RWPE2 (cell line): ENCODE measurements around the gene GALNT2.

Experiments used
- ATAC-seq: fragments of 200-7000 bp; cut with Tn5 transposase; 3 replicates; pipeline ENCODE4 v1.9.1; 2021; ENCODE audit warnings: low read depth
- DNase-seq: peaks from one replicate; pipeline ENCODE4 v3.0.0-alpha.2; 2020; ENCODE audit warnings: low spot score
- H3K27ac ChIP-seq: fragments of 450-650 bp; 2 replicates; pipeline ENCODE4 v1.5.1; 2017; ENCODE audit warnings: mild to moderate bottlenecking; ENCODE audit not compliant: poor library complexity, severe bottlenecking
- H3K27me3 ChIP-seq: fragments of 250-450 bp; sonication (Bioruptor Pico); 2 replicates; pipeline ENCODE4 v1.5.1; 2021; ENCODE audit warnings: mild to moderate bottlenecking, moderate library complexity; ENCODE audit not compliant: insufficient read depth, poor library complexity, severe bottlenecking
- H3K36me3 ChIP-seq: fragments of 250-450 bp; sonication (Bioruptor Pico); 2 replicates; pipeline ENCODE4 v1.5.1; 2020; ENCODE audit warnings: low read depth, mild to moderate bottlenecking, moderate library complexity
- H3K4me1 ChIP-seq: fragments of 250-450 bp; sonication (Bioruptor Pico); 2 replicates; pipeline ENCODE4 v1.5.1; 2021; ENCODE audit warnings: mild to moderate bottlenecking, moderate library complexity; ENCODE audit not compliant: insufficient read depth, poor library complexity, severe bottlenecking
- H3K4me3 ChIP-seq: fragments of 250-450 bp; sonication (Bioruptor Pico); 2 replicates; pipeline ENCODE4 v1.5.1; 2021; ENCODE audit warnings: mild to moderate bottlenecking, moderate library complexity; ENCODE audit not compliant: severe bottlenecking
- H3K9me3 ChIP-seq: fragments of 250-450 bp; sonication (Bioruptor Pico); 2 replicates; pipeline ENCODE4 v1.5.1; 2021; ENCODE audit warnings: mild to moderate bottlenecking, moderate library complexity; ENCODE audit not compliant: severe bottlenecking
- TF ChIP-seq, protein P1 (sequence below): fragments of 450-650 bp; IDR thresholded peaks from one replicate; pipeline ENCODE4 v1.5.1; 2017; ENCODE audit warnings: mild to moderate bottlenecking, moderate library complexity; ENCODE audit not compliant: poor library complexity, severe bottlenecking

The GALNT2 gene

DNA sequence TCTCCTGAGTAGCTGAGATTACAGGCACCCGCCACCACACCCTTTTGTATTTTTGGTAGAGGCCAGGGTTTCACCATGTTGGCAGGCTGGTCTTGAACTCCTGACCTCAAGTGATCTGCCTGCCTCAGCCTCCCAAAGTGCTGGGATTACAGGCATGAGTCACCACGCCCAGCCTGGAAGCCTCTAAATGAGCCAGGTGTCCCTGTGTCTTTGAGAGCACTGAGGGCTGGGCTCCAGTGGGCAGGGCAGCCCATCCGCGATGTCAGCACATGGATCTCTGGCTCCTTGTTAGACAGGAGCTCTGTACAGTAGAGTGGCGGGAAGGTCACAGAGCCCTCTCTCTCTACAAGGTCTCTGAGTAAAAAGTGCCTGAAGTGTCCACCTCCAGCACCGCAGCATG, 234.8 kb downstream of the GALNT2 start:
- Histone ChIP-seq H3K27ac (no peak overlapping the region), H3K4me1 (no peaks in the 10 kb centered on the region), H3K27me3 (no peaks in the 10 kb centered on the region), H3K4me3 (no peak overlapping the region), H3K9me3 (no peaks in the 10 kb centered on the region), H3K36me3 (no peaks in the 10 kb centered on the region)
- ATAC-seq = no peak
- TF ChIP-seq, protein P1, sequence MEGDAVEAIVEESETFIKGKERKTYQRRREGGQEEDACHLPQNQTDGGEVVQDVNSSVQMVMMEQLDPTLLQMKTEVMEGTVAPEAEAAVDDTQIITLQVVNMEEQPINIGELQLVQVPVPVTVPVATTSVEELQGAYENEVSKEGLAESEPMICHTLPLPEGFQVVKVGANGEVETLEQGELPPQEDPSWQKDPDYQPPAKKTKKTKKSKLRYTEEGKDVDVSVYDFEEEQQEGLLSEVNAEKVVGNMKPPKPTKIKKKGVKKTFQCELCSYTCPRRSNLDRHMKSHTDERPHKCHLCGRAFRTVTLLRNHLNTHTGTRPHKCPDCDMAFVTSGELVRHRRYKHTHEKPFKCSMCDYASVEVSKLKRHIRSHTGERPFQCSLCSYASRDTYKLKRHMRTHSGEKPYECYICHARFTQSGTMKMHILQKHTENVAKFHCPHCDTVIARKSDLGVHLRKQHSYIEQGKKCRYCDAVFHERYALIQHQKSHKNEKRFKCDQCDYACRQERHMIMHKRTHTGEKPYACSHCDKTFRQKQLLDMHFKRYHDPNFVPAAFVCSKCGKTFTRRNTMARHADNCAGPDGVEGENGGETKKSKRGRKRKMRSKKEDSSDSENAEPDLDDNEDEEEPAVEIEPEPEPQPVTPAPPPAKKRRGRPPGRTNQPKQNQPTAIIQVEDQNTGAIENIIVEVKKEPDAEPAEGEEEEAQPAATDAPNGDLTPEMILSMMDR = no peak
- DNase-seq = no peak

- TF ChIP-seq, protein P1 = no peak
- Histone ChIP-seq H3K27me3 (no peaks in the 10 kb centered on the region), H3K36me3 (no peaks in the 10 kb centered on the region), H3K4me3 (no peak overlapping the region), H3K4me1 (peaks cover 9% of the 10 kb centered on the region), H3K27ac (no peak overlapping the region), H3K9me3 (no peaks in the 10 kb centered on the region)
- no peak for DNase-seq
- no peak for ATAC-seq
Observed at GRCh38 chr1:230303069-230303468, 236.0 kb downstream of the GALNT2 start.

- Histone ChIP-seq H3K27ac (no peak overlapping the region), H3K4me3 (no peak overlapping the region), H3K27me3 (no peaks in the 10 kb centered on the region), H3K4me1 (peaks cover 13% of the 10 kb centered on the region), H3K9me3 (no peaks in the 10 kb centered on the region), H3K36me3 (no peaks in the 10 kb centered on the region)
- no peak for ATAC-seq
- DNase-seq = no peak
- TF ChIP-seq, protein P1 = no peak
Observed at GRCh38 chr1:230303822-230304221, 236.8 kb downstream of the GALNT2 start.

DNA sequence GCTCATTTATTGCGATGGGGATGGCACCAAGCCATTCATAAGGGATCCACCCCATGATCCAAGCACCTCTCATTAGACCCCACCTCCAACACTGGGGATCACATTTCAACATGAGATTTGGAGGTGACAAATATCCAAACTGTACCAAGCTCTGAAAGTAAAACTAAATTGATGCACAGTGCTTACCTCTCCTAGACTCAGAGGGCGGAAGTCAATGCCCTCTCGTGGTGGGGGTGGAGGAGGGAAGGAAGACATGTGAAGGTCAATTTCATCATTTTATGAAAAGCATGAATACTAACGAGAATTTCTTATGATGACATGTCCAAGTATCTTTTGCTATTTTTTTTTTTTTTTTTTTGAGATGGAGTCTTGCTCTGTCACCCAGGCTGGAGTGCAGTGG, 239.1 kb downstream of the GALNT2 start:
- ATAC-seq = no peak
- H3K9me3 ChIP-seq = no peaks in the 10 kb centered on the region
- H3K4me3 ChIP-seq = no peak overlapping the region
- no peak for DNase-seq
- H3K27ac ChIP-seq = no peak overlapping the region
- TF ChIP-seq, protein P1 = no peak
- peaks cover 13% of the 10 kb centered on the region for H3K4me1 ChIP-seq
- H3K27me3 ChIP-seq = no peaks in the 10 kb centered on the region
- no peaks in the 10 kb centered on the region for H3K36me3 ChIP-seq

GRCh38 chr1:230307213-230307612, 240.2 kb downstream of the GALNT2 start:
- peaks cover 13% of the 10 kb centered on the region for H3K4me1 ChIP-seq
- ATAC-seq = peak; percentile 49
- no peaks in the 10 kb centered on the region for H3K36me3 ChIP-seq
- no peaks in the 10 kb centered on the region for H3K27me3 ChIP-seq
- TF ChIP-seq, protein P1 = no peak
- H3K9me3 ChIP-seq = no peaks in the 10 kb centered on the region
- no peak overlapping the region for H3K4me3 ChIP-seq
- no peak for DNase-seq
- H3K27ac ChIP-seq = peak overlapping the region; percentile 61
